ENCODE data around the gene RAD51B.

DNA sequence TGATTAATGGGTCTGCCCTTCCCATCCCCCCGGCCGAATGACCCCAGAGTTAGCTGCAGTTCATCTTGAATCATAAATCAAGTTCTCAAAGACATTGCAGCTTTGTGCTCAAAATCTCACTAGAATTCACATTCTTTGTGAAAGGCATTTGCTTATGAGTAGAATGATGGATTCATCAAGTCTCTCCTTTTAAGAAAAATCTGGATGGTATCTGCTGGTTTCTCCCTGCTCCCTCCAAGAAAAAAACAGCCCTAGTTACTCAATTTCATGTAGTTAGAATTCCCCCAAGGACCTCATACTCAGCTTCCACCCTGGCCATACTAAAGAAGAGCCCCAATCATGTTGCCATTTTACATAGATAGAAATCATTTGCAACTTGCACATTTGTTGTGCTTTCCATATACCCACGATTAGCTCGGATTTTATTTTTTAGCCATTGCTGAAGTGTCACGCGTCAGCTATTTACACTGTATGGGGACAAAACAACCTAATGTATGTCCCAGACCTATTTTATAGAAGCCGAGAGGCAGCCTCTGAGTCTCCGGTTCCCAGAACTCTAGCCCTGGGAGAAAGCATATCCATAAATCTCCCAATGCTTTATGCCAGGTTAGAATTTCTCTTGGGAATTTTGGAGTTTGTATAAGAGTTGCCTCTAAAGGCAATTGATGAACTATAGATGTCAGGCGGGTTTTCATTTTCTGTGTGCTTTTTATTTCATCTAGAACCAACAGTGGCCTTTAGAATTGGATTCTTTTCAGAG is 673.8 kb downstream of the RAD51B start:
- TF ChIP-seq POLR2A (IDR thresholded peaks at IDR 0.05): no peak
- no peak for TF ChIP-seq POLR2AphosphoS5 (IDR thresholded peaks at IDR 0.05; ENCODE audit: insufficient read depth in 1 of 2, low read depth in 1 of 2)
- TF ChIP-seq, protein P1, sequence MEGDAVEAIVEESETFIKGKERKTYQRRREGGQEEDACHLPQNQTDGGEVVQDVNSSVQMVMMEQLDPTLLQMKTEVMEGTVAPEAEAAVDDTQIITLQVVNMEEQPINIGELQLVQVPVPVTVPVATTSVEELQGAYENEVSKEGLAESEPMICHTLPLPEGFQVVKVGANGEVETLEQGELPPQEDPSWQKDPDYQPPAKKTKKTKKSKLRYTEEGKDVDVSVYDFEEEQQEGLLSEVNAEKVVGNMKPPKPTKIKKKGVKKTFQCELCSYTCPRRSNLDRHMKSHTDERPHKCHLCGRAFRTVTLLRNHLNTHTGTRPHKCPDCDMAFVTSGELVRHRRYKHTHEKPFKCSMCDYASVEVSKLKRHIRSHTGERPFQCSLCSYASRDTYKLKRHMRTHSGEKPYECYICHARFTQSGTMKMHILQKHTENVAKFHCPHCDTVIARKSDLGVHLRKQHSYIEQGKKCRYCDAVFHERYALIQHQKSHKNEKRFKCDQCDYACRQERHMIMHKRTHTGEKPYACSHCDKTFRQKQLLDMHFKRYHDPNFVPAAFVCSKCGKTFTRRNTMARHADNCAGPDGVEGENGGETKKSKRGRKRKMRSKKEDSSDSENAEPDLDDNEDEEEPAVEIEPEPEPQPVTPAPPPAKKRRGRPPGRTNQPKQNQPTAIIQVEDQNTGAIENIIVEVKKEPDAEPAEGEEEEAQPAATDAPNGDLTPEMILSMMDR (IDR thresholded peaks at IDR 0.05): no peak

Data from vagina (tissue), 2 donors.